ENCODE data around the gene GGTLC2. TPM values are rescaled to one million over a fixed set of nuclear protein-coding genes. Genes with fewer than 3 reads are reported as not detected.

GGTLC2 gene
- total RNA-seq, 4 donors from 2014 or later = not detected

DNA sequence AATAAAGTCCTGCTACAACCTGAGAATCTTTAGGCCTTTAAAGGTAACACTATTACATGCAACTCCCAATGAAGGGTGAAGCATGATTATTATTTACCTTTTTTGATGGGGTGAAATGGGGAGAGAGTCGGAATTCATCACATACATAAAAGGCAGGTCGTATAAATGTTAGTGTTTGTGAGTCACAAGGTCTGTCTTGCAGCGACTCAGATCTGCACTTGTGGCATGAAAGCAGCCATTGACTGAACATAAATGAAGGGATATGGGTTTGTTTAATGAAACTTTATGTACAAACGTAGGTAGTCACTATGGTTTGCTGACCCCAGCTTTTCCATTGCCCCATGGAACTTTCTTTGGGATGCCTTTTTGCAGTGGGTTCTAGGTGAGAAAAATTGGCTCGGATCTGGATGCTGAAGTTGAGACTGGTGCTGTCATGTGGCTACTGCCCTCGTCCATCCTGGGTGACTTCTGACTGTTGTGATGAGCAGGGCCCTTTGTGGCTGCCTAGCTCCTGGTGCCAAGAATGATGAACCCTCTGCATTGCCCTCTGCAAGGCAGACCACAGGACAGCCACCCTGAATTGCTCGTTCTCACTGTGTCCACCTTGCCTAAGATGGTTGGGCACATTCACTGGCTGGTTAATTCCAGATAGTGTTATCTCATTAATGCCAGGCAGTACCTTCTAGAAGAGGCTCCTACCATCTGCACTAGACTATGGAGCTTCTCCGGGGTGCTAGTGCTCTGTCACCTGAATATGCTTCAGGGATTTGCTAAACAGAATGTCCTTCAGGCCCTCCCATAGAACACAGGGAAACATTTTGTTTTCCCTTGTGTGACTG lies 11.3 kb downstream of the GGTLC2 start:
- WGBS, 2 donors = 79% methylated on average over 8 of the region's 8 CpGs
- no peak overlapping the region for H3K4me3 ChIP-seq (ENCODE audit: low read depth, poor library complexity, severe bottlenecking)
- peak in 1 of 2 donors; percentile 48 for DNase-seq (ENCODE audit: low spot score in 2 of 2)
- intact Hi-C loops (cut with DNase I; ENCODE audit: low total_unique reads) = no loop called here
- TF ChIP-seq POLR2A (IDR thresholded peaks at IDR 0.05) = no peak

DNA sequence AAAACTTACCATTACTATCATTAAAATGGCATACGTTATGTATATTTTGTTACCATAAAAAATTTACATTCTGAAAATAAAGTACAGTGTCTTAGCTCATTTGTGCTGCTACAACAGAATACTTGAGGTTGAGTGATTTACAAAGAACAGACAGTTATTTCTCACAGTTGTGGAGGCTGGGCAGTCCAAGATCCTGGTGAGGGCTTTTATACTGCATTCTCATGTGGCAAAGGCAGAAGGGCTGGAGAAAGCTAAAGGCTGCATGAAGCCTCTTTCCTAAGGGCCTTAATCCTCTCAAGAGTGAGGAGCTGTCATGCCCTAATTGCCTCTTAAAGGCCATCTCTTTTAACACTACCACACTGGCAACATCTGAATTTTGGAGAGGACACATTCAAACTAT lies 13.3 kb downstream of the GGTLC2 start:
- WGBS, 2 donors = 82 to 83% methylated on average over 1 of the region's 1 CpG
- intact Hi-C loops (cut with DNase I; ENCODE audit: low total_unique reads) = no loop called here
- TF ChIP-seq, protein P1, sequence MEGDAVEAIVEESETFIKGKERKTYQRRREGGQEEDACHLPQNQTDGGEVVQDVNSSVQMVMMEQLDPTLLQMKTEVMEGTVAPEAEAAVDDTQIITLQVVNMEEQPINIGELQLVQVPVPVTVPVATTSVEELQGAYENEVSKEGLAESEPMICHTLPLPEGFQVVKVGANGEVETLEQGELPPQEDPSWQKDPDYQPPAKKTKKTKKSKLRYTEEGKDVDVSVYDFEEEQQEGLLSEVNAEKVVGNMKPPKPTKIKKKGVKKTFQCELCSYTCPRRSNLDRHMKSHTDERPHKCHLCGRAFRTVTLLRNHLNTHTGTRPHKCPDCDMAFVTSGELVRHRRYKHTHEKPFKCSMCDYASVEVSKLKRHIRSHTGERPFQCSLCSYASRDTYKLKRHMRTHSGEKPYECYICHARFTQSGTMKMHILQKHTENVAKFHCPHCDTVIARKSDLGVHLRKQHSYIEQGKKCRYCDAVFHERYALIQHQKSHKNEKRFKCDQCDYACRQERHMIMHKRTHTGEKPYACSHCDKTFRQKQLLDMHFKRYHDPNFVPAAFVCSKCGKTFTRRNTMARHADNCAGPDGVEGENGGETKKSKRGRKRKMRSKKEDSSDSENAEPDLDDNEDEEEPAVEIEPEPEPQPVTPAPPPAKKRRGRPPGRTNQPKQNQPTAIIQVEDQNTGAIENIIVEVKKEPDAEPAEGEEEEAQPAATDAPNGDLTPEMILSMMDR (IDR thresholded peaks at IDR 0.05) = no peak
- no peak for TF ChIP-seq POLR2A (IDR thresholded peaks at IDR 0.05)

DNA sequence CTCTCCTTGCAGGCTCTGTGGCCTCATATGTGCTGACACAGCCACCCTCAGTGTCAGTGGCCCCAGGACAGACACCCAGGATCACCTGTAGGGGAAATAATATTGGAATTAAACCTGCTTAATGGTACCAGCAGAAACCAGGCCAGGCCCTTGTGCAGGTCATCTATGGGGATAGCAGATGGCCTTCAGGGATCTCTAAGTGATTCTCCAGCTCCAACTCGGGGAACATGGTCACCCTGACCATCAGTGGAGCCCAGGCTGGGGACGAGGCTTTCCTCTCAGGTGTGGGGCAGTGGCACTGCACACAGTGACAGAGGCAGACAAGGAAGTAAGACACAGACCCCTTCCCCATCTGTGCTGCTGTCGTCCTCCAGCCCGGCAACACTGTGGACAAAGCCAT lies 16.9 kb downstream of the GGTLC2 start:
- TF ChIP-seq POLR2A (IDR thresholded peaks at IDR 0.05) = no peak
- TF ChIP-seq, protein P1 (IDR thresholded peaks at IDR 0.05) = no peak
- H3K4me3 ChIP-seq (ENCODE audit: low read depth, poor library complexity, severe bottlenecking) = no peak overlapping the region
- WGBS, 2 donors = 87 to 90% methylated on average over 4 of the region's 4 CpGs
- intact Hi-C loops (cut with DNase I; ENCODE audit: low total_unique reads) = no loop called here
- peak in 1 of 2 donors; percentile 34 for DNase-seq (ENCODE audit: low spot score in 2 of 2)

More for the DNA sequence above, 13.3 kb downstream of the GGTLC2 start:
- peak in 1 of 2 donors; percentile 2 for DNase-seq (ENCODE audit: low spot score in 2 of 2)
- H3K4me3 ChIP-seq (ENCODE audit: low read depth, poor library complexity, severe bottlenecking) = no peak overlapping the region

DNA sequence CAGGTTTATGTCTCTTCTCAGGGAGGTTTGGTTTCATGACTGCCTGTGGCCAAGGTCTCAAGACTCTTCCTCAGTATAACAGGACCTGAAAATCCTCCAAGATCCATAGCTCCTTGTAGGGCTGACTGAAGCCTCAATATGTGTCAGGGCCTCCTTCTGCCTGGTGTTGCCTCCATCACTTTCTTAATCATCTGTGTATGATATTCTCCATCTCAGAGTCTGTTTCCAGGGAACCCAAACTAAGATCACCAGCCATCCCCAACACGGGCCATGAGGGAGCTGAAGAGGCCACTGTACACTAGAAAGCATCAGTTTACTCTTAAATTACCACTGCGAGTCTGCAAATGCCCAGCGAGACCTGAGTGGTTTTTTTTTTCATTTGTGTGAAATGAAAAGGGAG lies 17.7 kb downstream of the GGTLC2 start:
- intact Hi-C loops (cut with DNase I; ENCODE audit: low total_unique reads) = no loop called here
- TF ChIP-seq POLR2A (IDR thresholded peaks at IDR 0.05) = no peak
- TF ChIP-seq, protein P1 (IDR thresholded peaks at IDR 0.05) = no peak
- 81 to 88% methylated on average over 3 of the region's 3 CpGs for WGBS, 2 donors
- DNase-seq (ENCODE audit: low spot score in 2 of 2) = no peak
- H3K4me3 ChIP-seq (ENCODE audit: low read depth, poor library complexity, severe bottlenecking) = no peak overlapping the region

DNA sequence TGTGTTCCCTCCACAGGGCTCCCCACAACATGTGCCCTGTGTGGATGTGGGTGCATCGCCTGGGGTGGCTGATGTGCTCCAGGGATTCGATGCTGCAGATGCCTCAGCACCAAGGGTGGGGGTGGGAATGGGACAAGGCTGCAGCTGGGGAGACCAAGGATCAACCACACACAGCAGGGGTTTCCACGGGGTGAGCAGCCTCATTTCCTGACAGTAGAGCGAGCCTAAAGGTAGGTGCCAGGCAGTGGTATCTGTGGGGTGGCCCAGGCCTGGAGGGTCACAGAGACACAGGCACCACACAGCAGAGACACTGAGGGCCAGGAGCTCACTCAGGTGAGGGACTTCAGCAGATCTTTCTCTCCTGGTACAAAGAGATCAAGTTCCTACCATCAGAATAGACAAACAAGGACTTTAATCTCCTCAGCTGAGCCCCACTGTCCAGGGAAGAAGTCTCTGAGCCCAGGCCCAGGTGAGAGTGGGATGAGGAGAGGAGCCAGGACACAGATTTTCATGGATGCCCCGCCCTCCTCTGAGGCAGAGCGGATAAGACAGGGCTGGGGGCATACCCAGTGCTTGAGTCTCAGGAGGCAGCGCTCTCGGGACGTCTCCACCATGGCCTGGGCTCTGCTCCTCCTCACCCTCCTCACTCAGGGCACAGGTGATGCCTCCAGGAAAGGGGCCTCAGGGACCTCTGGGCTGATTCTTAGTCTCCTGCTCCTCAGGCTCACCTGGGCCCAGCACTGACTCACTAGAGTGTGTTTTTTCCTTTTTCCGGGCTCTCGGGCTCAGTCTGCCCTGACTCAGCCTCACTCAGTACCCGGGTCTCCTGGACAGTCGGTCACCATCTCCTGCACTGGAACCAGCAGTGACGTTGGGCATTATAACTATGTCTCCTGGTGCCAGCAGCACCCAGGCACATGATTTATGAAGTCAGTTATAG lies 19.7 kb downstream of the GGTLC2 start:
- no peak for DNase-seq (ENCODE audit: low spot score in 2 of 2)
- intact Hi-C loops (cut with DNase I; ENCODE audit: low total_unique reads) = no loop called here
- 73 to 83% methylated on average over 14 of the region's 14 CpGs for WGBS, 2 donors
- H3K4me3 ChIP-seq (ENCODE audit: low read depth, poor library complexity, severe bottlenecking) = no peak overlapping the region
- TF ChIP-seq POLR2A (IDR thresholded peaks at IDR 0.05) = no peak
- TF ChIP-seq, protein P1 (IDR thresholded peaks at IDR 0.05) = no peak

Measured in lower leg skin (tissue), 4 donors.